K562 (cell line): ENCODE measurements around the gene TSC22D2. TPM values are rescaled to one million over a fixed set of nuclear protein-coding genes. Genes with fewer than 3 reads are reported as not detected.

Experiments used
- ATAC-seq: fragments of 200-7000 bp; cut with Tn5 transposase; 3 replicates; pipeline ENCODE4 v1.9.1; 2020; ENCODE audit warnings: moderate library complexity
- BruUV-seq: library from RNA; stranded (reverse); fragments of 400-500 nt; replicated peaks from 2 replicates; lab custom pipeline; 2021; lab: Mats Ljungman, UMichigan
- CTCF ChIA-PET: fragments of 300-600 bp; formaldehyde crosslinking; extraction: SDS; loops from one replicate; lab custom pipeline; 2021; ENCODE audit warnings: low intra/inter-chr PET ratio; lab: Yijun Ruan, JAX
- POLR2A ChIA-PET: fragments of 300-600, 350-650 bp; sonication (Branson Sonifier 250); formaldehyde crosslinking; extraction: SDS; loops from one replicate; lab custom pipeline; 2021; ENCODE audit warnings: antibody characterized with exemption, inconsistent platforms; lab: Yijun Ruan, JAX
- DNase-seq, 4 experiments: peaks; one replicate each; pipeline versions ENCODE4 v3.0.0 to v3.0.0-alpha.2; 2011 to 2018; ENCODE audit warnings: low spot score in 3 of 4, mixed read lengths in 3 of 4; ENCODE audit errors: extremely low read depth in 1 of 4
- FAIRE-seq: peaks from 2 replicates; lab custom pipeline; 2011; peaks lifted over from hg19 to GRCh38; lab: Jason Lieb, UNC
- H2AFZ ChIP-seq: 2 replicates; pipeline ENCODE4 v1.6.0; 2011; ENCODE audit warnings: low read depth, low read length, control low read depth, inconsistent platforms
- H3K27ac ChIP-seq: fragments of 200-600 bp; 3 replicates; pipeline ENCODE4 v1.8.0; 2011; ENCODE audit warnings: low read depth, mild to moderate bottlenecking, control low read depth, inconsistent platforms, low read length, moderate library complexity, mixed read lengths; ENCODE audit errors: extremely low read depth
- H3K27me3 ChIP-seq, 2 experiments: fragments of 300-600 bp in 1 of 2; 2 replicates in 1 of 2; 3 replicates in 1 of 2; pipeline versions ENCODE4 v1.6.0 to v1.8.0; 2011; ENCODE audit warnings: inconsistent platforms in 2 of 2, low read length in 2 of 2, mild to moderate bottlenecking in 1 of 2, mixed read lengths in 1 of 2, moderate library complexity in 1 of 2; ENCODE audit not compliant: control insufficient read depth in 2 of 2, insufficient read depth in 2 of 2
- H3K36me3 ChIP-seq: fragments of 300-600 bp; 3 replicates; pipeline ENCODE4 v1.8.0; 2011; ENCODE audit warnings: mild to moderate bottlenecking, low read length, inconsistent platforms; ENCODE audit not compliant: control insufficient read depth, insufficient read depth
- H3K4me1 ChIP-seq, 2 experiments: fragments of 200-600 bp in 1 of 2; replicated peaks in 1 of 2; 2 replicates in 1 of 2; 3 replicates in 1 of 2; pipeline versions ENCODE4 v1.5.1 to v1.8.0; 2011; ENCODE audit warnings: inconsistent platforms in 2 of 2, low read length in 2 of 2, mild to moderate bottlenecking in 1 of 2, mixed read lengths in 1 of 2, moderate library complexity in 1 of 2; ENCODE audit not compliant: control insufficient read depth in 2 of 2, insufficient read depth in 2 of 2
- H3K4me2 ChIP-seq: 2 replicates; pipeline ENCODE4 v1.6.1; 2011; ENCODE audit warnings: low read length, control low read depth, inconsistent platforms, mixed read lengths; ENCODE audit not compliant: insufficient read depth
- H3K4me3 ChIP-seq: fragments of 200-600 bp; sonication (generic), shearing (Covaris generic); 2 replicates; pipeline ENCODE4 v1.5.1; 2016; ENCODE audit warnings: control low read depth, inconsistent platforms
- H3K79me2 ChIP-seq: fragments of 200-600 bp; 3 replicates; pipeline ENCODE4 v1.8.0; 2011; ENCODE audit warnings: low read length, inconsistent platforms; ENCODE audit not compliant: control insufficient read depth, insufficient read depth
- H3K9ac ChIP-seq, 2 experiments: 2 replicates each; pipeline versions ENCODE4 v1.6.0 to v1.6.1; 2011; ENCODE audit warnings: low read depth in 2 of 2, low read length in 2 of 2, control low read depth in 1 of 2, inconsistent platforms in 1 of 2, mild to moderate bottlenecking in 1 of 2, mixed read lengths in 1 of 2; ENCODE audit not compliant: insufficient read depth in 1 of 2
- H3K9me1 ChIP-seq: one replicate; pipeline ENCODE4 v1.6.0; 2011; ENCODE audit warnings: inconsistent platforms, mild to moderate bottlenecking, low read length, moderate library complexity; ENCODE audit not compliant: control insufficient read depth, insufficient read depth
- H3K9me3 ChIP-seq: replicated peaks from 2 replicates; pipeline ENCODE4 v1.5.1; 2011; ENCODE audit warnings: low read depth, low read length, inconsistent platforms; ENCODE audit not compliant: control insufficient read depth, insufficient read depth
- H4K20me1 ChIP-seq: replicated peaks from 2 replicates; pipeline ENCODE4 v1.6.1; 2011; ENCODE audit warnings: low read length, inconsistent platforms, mixed read lengths; ENCODE audit not compliant: control insufficient read depth, insufficient read depth
- ATF6 ChIP-seq: sonication (generic); formaldehyde crosslinking; IDR thresholded peaks from 2 replicates; pipeline ENCODE4 v1.4.0; 2020; ENCODE audit warnings: mild to moderate bottlenecking, missing genetic modification reagents
- BCOR ChIP-seq: fragments of 450-650 bp; IDR thresholded peaks from 2 replicates; pipeline ENCODE4 v1.6.1; 2016
- CHD1 ChIP-seq: fragments of 200-600 bp; sonication (generic); IDR thresholded peaks from one replicate; pipeline ENCODE4 v1.6.1; 2012; ENCODE audit warnings: mild to moderate bottlenecking, moderate library complexity, low read length, inconsistent platforms
- E2F1 ChIP-seq: sonication (generic); formaldehyde crosslinking; IDR thresholded peaks from 2 replicates; pipeline ENCODE4 v1.8.1; 2023; ENCODE audit warnings: mild to moderate bottlenecking, missing genetic modification reagents, moderate library complexity
- RBM15 ChIP-seq: fragments of 200-400 bp; formaldehyde crosslinking; IDR thresholded peaks from 2 replicates; pipeline ENCODE4 v1.6.1; 2018; ENCODE audit warnings: mild to moderate bottlenecking, low read length, moderate library complexity; ENCODE audit not compliant: insufficient read depth
- ZNF324 ChIP-seq: fragments of 250-450 bp; sonication (Bioruptor Pico); IDR thresholded peaks from 2 replicates; pipeline ENCODE4 v1.4.0; 2020; ENCODE audit warnings: mild to moderate bottlenecking
- ZNF384 ChIP-seq: IDR thresholded peaks from 2 replicates; pipeline ENCODE4 v1.6.1; 2012; ENCODE audit warnings: low read depth, low read length, improper control_type of control experiment
- WGBS: fragments of 100-300 bp; shearing (Covaris generic); methylation state at CpG from one replicate; pipeline ENCODE4 v1.1.6; 2016; ENCODE audit warnings: low coverage, mixed read lengths; ENCODE audit not compliant: insufficient coverage; ENCODE audit errors: missing lambda C conversion rate; 5-methylcytosine and 5-hydroxymethylcytosine counted together
- in situ Hi-C: fragments of 300-500 bp; cut with MboI; formaldehyde crosslinking; loops from 4 replicates; pipeline ENCODE4 v1.15.0; 2018; ENCODE audit warnings: inconsistent platforms, mixed read lengths
- intact Hi-C: fragments of 100-400 bp; cut with micrococcal nuclease; formaldehyde crosslinking; loops from 2 replicates; pipeline ENCODE4 v1.14.2; 2022
- polyA plus RNA-seq, 8 experiments: library from polyadenylated mRNA; depleted of rRNA in 4 of 8; stranded (reverse) in 5 of 8; unstranded in 3 of 8; fragments of >200 nt; fragmentation: Nextera tagmentation in 2 of 8; fragmentation: Illumina TruSeq in 1 of 8; extraction: Ambion mirVana in 2 of 8; extraction: Trizol in 1 of 8; gene quantifications; 2 replicates each; pipeline versions ENCODE4 v1.2.1 to v1.2.3, GENCODE V29; 2011 to 2014; ENCODE audit warnings: inconsistent platforms in 1 of 8, missing spikeins in 1 of 8
- total RNA-seq, 7 experiments: library from RNA; depleted of rRNA in 6 of 7; stranded (reverse); fragments of >200 nt in 6 of 7; fragmentation: Illumina TruSeq in 2 of 7; extraction: Trizol in 2 of 7; gene quantifications; 2 replicates each; pipeline versions ENCODE4 v1.2.1 to v1.2.3, GENCODE V29; 2011 to 2021; ENCODE audit warnings: low replicate concordance in 1 of 7
- TF ChIP-seq, protein P1 (sequence below): fragments of 250-450 bp; sonication (Bioruptor Pico); IDR thresholded peaks from 2 replicates; pipeline ENCODE4 v1.8.0; 2021; ENCODE audit warnings: moderate library complexity, mild to moderate bottlenecking, inconsistent platforms

TSC22D2 gene
- total and polyA plus RNA-seq, 9 of the 15 experiments (the other 6 are each of a cell fraction or from before 2014, with no cell fraction given): 5.5 to 44.0 (median 19.3) TPM

- Histone ChIP-seq H3K27me3 (no peaks in the 10 kb centered on the region), H4K20me1 (peaks cover 31% of the 10 kb centered on the region), H3K79me2 (peaks cover 100% of the 10 kb centered on the region), H3K27ac (peak overlapping the region; percentile 19; the same call in 2 of the 3 replicates), H3K9me3 (no peaks in the 10 kb centered on the region), H3K36me3 (peaks cover 75% of the 10 kb centered on the region), H3K4me2 (peak overlapping the region; percentile 68), H2AFZ (no peak overlapping the region), H3K9me1 (no peaks in the 10 kb centered on the region), H3K4me3 (peak overlapping the region; percentile 81), H3K4me1 (peaks cover 11 to 23% of the 10 kb centered on the region in 2 experiments; a peak in 3 of 5 replicates), H3K9ac (peak overlapping the region in 1 of 2 experiments; percentile 84; a peak in 2 of 4 replicates)
- ATAC-seq: no peak
- in situ Hi-C loops (loop anchor here (5.0 kb wide), 1 partner anchor 77 kb away; no protein-coding TSS in a partner anchor), intact Hi-C loops (loop anchor here (1.0 to 5.0 kb wide), 3 partner anchors 16 to 187 kb away; partner anchors contain the start of gene SELENOT)
- FAIRE-seq: no peak
- no TSS peak for BruUV-seq
- CTCF ChIA-PET: no interaction called here
- POLR2A ChIA-PET: interaction anchor here (0.6 to 2.2 kb wide), 6 partner anchors 11 to 185 kb away, joined by 3 to 29 read pairs (median 4); no protein-coding TSS in a partner anchor
- DNase-seq: no peak
- 7% methylated on average over 5 of the region's 5 CpGs for WGBS
- TF ChIP-seq RBM15 (no peak), ZNF384 (no peak), ATF6 (CRISPR knock-in tag) (no peak), E2F1 (CRISPR knock-in tag) (no peak), CHD1 (no peak), BCOR (no peak), ZNF324 (CRISPR knock-in tag) (no peak)
- TF ChIP-seq, protein P1, sequence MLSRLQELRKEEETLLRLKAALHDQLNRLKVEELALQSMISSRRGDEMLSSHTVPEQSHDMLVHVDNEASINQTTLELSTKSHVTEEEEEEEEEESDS: no peak
Observed at GRCh38 chr3:150414959-150415358, 6.9 kb downstream of the TSC22D2 start.
